NB4 (cell line): ENCODE results near the gene DIS3L.

ENCODE experiments used
- DNase-seq: peaks from one replicate; pipeline ENCODE4 v3.0.0; 2010; ENCODE audit warnings: low read depth
- H3K4me3 ChIP-seq: one replicate; pipeline ENCODE4 v1.5.1; 2011; ENCODE audit warnings: mild to moderate bottlenecking, low read depth, low read length, moderate library complexity
- CTCF ChIP-seq: IDR thresholded peaks from one replicate; pipeline ENCODE4 v1.5.1; 2012; ENCODE audit warnings: low read depth, low read length
- MAX ChIP-seq: IDR thresholded peaks from 2 replicates; pipeline ENCODE4 v1.6.1; 2011; ENCODE audit warnings: low read depth, low read length
- MYC ChIP-seq: IDR thresholded peaks from 2 replicates; pipeline ENCODE4 v1.6.1; 2011; ENCODE audit warnings: low read depth, low read length
- POLR2A ChIP-seq: IDR thresholded peaks from 2 replicates; pipeline ENCODE4 v1.6.1; 2011; ENCODE audit warnings: mild to moderate bottlenecking; ENCODE audit not compliant: insufficient read length; ENCODE audit errors: extremely low read depth

DIS3L gene

GRCh38 chr15:66276546-66276945 is 16.8 kb upstream of the DIS3L start:
- no peak for DNase-seq
- H3K4me3 ChIP-seq = no peak overlapping the region
- no peak for TF ChIP-seq MAX
- no peak for TF ChIP-seq POLR2A
- TF ChIP-seq CTCF = no peak
- no peak for TF ChIP-seq MYC

- no peak for DNase-seq
- H3K4me3 ChIP-seq = no peak overlapping the region
- TF ChIP-seq MYC (no peak), MAX (no peak), POLR2A (no peak), CTCF (no peak)
Observed at GRCh38 chr15:66278056-66278455, 15.3 kb upstream of the DIS3L start.

- TF ChIP-seq CTCF = no peak
- no peak for TF ChIP-seq POLR2A
- no peak for TF ChIP-seq MYC
- no peak for TF ChIP-seq MAX
- no peak overlapping the region for H3K4me3 ChIP-seq
- DNase-seq = no peak
Observed at GRCh38 chr15:66278671-66279070, 14.7 kb upstream of the DIS3L start.

- H3K4me3 ChIP-seq = no peak overlapping the region
- no peak for TF ChIP-seq CTCF
- TF ChIP-seq POLR2A = no peak
- TF ChIP-seq MAX = no peak
- no peak for TF ChIP-seq MYC
- DNase-seq = no peak
Observed at GRCh38 chr15:66284271-66284670, 9.1 kb upstream of the DIS3L start.

GRCh38 chr15:66285533-66286280 is 7.7 kb upstream of the DIS3L start:
- DNase-seq = no peak
- H3K4me3 ChIP-seq = no peak overlapping the region
- TF ChIP-seq MAX (no peak), CTCF (no peak), POLR2A (no peak), MYC (no peak)
